ENCODE results near the gene REXO5.

DNA sequence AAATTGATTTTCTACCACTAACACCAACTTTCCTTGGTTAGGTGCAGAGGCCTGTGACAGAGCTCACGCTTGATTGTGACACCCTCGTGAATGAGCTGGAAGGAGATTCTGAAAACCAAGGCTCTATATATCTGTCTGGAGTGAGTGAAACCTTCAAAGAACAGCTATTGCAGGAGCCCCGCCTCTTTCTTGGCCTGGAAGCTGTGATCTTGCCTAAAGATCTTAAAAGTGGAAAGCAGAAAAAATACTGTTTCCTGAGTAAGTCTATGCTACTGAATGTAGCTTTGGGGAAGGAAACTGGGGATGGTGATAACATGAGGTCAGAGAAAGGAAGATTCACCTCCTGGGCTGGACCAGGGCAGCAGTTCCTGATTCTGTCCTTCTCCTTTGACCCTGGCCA, 38.3 kb downstream of the REXO5 start:
- TF ChIP-seq, protein P1, sequence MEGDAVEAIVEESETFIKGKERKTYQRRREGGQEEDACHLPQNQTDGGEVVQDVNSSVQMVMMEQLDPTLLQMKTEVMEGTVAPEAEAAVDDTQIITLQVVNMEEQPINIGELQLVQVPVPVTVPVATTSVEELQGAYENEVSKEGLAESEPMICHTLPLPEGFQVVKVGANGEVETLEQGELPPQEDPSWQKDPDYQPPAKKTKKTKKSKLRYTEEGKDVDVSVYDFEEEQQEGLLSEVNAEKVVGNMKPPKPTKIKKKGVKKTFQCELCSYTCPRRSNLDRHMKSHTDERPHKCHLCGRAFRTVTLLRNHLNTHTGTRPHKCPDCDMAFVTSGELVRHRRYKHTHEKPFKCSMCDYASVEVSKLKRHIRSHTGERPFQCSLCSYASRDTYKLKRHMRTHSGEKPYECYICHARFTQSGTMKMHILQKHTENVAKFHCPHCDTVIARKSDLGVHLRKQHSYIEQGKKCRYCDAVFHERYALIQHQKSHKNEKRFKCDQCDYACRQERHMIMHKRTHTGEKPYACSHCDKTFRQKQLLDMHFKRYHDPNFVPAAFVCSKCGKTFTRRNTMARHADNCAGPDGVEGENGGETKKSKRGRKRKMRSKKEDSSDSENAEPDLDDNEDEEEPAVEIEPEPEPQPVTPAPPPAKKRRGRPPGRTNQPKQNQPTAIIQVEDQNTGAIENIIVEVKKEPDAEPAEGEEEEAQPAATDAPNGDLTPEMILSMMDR (conservative IDR thresholded peaks at IDR 0.05; ENCODE audit: low read depth, low read length), result no peak
- no peak for TF ChIP-seq EZH2 (IDR thresholded peaks at IDR 0.05; ENCODE audit: low read length, unreplicated experiment)
